Activated CD4-positive, CD25-positive, alpha-beta regulatory T cell (primary cell): ENCODE results near the gene BCAP29.

Experiments used
- DNase-seq, 4 experiments: peaks; one replicate each; lab custom pipeline; 2025; lab: John Stamatoyannopoulos, UW

The BCAP29 gene

DNA sequence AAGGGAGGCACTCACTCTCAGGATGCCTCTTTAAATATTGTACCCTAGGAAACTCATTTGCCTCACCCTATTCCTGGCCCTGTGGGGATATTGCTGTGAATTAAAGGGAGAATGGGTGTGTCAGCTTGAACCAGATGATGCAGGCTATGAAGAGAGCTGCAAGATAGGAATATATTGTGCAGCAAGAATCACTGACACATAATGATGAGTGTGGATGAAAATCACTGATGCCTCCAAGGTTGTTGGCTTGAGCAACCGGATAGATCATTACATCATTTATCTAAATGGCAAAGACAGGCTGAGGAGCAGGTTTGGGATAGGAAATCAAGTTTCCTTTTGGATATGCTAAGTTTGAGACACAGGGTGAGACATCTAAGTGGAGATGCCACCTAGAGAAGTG, 86.7 kb downstream of the BCAP29 start:
- no peak for DNase-seq

DNA sequence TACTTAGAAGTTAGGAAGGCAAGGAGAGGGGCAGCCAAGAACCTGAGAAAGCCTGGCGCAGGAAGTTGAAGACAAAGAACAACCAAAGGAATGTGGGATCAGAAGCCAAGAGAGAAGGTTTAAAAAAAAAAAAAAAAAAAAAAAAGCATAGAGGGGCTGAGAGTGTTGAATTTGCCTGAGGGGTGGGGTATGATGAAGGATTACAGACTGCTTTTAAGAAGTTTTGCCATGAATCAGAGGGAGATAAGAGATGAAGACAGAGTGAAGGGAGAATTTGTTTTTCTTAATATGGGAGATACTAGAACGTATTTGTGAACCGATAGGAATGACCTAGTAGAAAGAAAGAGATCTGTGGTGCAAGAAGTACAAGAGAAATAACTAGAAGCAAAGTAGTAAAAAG, 87.3 kb downstream of the BCAP29 start:
- DNase-seq: no peak

GRCh38 chr7:107668296-107668695, 88.2 kb downstream of the BCAP29 start:
- DNase-seq: no peak
